A172 (cell line): Measurements from ENCODE around the gene DSTYK. TPM values are rescaled to one million over a fixed set of nuclear protein-coding genes. Genes with fewer than 3 reads are reported as not detected.
"Not testable (repeated sequence)": the region's sequence is repeated elsewhere in the genome, so short reads cannot be mapped to it uniquely, and the experiment has no call there.

Experiments
- DNase-seq: peaks from one replicate; pipeline ENCODE4 v3.0.0-alpha.2; 2015; ENCODE audit warnings: low spot score
- total RNA-seq: library from RNA; depleted of rRNA; stranded (reverse); fragments of >200 nt; shearing (Covaris generic); gene quantifications from 2 replicates; pipeline ENCODE4 v1.2.3, GENCODE V29; 2014

The DSTYK gene
- total RNA-seq, 1 experiment from 2014 or later, result 13.9 TPM

DNA sequence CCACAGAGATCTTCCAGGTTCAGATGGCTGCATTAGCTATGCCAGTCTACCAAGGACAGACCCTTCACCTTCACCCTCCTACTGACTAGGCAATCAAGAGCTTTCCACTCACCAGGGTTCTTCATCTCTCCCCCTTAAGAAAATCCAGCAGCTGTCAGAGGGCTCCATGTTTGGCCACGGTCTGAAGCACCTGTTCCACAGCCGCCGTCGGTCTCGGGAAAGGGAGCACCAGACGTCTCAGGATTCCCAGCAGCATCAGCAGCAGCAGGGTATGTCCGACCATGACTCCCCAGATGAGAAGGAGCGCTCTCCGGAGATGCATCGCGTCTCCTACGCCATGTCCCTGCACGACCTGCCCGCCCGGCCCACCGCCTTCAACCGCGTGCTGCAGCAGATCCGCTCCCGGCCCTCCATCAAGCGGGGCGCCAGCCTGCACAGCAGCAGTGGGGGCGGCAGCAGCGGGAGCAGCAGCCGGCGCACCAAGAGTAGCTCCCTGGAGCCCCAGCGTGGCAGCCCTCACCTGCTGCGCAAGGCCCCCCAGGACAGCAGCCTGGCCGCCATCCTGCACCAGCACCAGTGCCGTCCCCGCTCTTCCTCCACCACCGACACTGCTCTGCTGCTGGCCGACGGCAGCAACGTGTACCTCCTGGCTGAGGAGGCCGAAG, 30.0 kb upstream of the DSTYK start:
- no peak for DNase-seq

DNA sequence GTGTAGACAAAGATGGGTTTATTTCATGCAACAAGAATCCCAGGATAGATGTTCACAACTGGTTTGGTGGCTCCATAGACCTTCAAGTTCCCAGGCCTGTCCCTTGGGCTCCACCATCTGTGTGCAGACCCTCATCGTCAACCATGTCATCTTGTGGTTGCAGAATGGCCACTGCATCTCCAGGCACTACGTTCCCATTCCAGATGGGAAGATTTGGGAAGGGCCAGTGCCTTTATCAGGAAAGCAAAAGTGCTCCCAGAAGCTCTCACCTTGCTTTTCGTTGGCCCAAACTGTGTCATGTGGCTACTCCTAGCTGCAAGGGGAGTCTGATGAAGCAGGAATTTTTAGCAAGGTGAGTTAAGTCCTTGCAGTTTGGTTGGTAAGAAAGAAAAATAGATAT, 29.1 kb upstream of the DSTYK start:
- DNase-seq, result no peak

DNA sequence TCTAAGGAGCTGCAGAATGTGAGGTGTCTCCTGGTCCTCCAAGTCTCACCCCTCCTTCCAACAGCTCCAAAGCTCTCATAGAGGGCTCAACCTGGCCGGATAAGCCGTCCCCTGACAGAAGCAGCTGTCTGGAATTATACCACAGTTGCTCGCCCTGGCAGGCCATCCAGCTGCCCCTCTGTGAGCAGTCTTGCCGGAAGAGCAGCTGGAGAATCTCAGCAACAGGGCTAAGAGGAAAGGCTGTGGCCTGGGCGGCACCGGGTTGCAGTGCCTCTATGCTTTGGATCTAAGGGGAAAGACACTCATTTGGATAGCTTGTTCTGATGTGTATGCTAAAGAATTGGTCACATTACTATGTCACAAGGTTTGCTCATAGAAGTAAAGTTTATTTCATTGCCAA, 28.6 kb upstream of the DSTYK start:
- DNase-seq, result no peak

GRCh38 chr1:205239078-205239477, 27.6 kb upstream of the DSTYK start:
- no peak for DNase-seq

- no peak for DNase-seq
Measured at GRCh38 chr1:205237526-205238484, 26.3 kb upstream of the DSTYK start.

DNA sequence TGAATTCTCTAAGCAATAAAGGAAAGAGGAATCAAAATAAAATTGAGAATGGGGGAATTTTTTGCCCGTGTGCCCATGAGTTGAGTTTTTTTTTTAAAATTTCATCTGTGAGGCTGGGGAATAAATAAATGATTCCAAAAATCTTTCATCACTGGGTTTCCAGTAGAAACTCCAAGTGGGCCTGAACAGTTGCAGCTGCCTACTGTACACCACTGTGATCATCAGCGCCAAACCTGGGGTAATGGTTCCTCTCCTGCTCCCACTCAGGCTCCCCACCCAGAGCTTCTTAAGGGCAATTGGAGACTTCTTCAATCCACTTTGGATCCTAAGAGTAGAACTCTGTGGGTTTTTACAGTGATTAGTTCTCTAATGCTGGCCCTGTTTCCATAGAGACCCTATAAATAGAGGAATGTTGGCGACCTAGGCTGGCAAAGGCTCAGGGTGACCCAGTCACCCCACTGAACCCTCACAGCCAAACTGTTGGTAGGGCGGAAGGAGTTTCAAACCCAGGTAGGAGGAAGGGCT, 25.5 kb upstream of the DSTYK start:
- no peak for DNase-seq

DNA sequence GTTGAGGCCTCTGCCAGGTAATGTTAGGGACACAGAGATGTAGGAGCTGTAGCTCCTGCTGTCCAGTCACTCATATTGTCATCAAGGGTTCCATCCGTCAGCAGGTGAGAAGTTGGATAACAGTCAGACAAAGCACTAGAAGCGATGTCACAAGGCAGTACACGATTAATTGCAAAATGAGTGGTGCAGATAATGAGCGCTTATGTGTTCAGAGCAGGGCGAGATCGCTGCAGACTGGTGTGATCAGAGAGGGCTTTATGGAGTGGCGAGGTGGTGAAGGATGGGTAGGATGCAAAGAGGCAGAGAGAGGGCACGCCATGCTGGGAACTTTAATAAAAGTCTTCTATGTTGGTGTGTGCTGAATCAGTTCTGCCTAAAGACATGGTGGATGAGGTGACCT, 25.0 kb upstream of the DSTYK start:
- no peak for DNase-seq

GRCh38 chr1:205235951-205236350, 24.4 kb upstream of the DSTYK start:
- no peak for DNase-seq

DNA sequence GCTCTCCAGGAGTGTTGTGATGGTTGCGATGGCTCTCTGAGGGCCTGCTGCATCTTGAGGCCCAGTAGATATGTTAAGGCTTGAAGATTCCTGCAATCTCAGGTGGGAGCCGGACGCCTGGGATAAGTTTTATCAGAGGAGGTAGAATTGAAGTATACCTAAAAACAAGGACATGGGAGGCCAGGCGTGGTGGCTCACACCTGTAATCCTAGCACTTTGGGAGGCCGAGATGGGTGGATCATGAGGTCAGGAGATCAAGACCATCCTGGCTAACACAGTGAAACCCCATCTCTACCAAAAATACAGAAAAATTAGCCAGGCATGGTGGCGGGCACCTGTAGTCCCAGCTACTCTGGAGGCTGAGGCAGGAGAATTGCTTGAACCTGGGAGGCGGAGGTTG, 22.5 kb upstream of the DSTYK start:
- DNase-seq, result not testable (repeated sequence)

- DNase-seq, result no peak
Measured at GRCh38 chr1:205232945-205233397, 21.5 kb upstream of the DSTYK start.

DNA sequence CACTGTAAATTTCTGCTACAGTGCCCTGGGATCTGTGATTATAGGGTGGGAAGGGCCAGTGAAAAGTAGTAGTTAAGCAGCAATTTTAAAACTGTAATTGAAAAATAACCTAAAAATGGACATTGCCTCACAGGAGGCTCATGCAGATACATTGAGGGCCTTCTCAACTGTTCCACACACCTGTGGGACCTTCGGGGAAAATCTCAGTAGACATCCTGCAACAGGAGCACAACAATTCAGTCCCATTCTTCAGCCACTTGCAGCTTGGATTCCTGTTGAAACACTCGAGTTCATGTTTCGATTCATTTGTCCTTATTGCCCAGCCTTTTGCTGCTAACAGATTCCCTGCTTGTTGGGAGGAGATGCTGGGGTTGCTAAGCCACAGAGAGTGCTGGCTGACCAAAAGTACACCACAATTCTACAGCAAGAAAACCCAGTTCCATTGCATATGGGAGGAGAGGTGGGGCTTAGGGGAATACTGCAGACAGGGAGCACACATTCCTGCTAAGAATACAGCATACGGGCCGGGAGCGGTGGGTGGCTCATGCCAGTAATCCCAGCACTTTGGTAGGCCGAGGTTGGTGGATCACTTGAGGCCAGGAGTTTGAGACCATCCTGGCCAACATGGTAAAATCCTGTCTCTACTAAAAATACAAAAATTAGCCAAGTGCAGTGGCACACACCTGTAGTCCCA, 20.8 kb upstream of the DSTYK start:
- DNase-seq, result no peak

DNA sequence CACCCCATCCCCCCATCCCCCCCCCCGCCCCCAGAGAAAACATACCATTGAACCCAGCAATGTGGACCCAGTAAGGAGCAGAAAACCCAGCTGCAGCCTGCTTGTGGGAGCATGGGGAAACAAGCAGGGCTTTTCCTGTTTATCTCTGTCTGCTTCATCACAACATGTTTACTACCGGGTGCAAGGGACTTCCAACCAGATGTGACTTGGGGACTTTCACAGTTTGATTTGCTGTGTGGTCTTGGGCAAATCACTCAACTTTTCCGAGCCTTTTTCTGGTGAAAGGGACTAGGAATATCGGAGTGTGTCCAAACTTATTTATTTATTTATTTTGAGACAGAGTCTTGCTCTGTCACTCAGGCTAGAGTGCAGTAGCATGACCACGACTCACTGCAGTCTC, 19.5 kb upstream of the DSTYK start:
- DNase-seq, result no peak

GRCh38 chr1:205229916-205230700, 18.6 kb upstream of the DSTYK start:
- no peak for DNase-seq

DNA sequence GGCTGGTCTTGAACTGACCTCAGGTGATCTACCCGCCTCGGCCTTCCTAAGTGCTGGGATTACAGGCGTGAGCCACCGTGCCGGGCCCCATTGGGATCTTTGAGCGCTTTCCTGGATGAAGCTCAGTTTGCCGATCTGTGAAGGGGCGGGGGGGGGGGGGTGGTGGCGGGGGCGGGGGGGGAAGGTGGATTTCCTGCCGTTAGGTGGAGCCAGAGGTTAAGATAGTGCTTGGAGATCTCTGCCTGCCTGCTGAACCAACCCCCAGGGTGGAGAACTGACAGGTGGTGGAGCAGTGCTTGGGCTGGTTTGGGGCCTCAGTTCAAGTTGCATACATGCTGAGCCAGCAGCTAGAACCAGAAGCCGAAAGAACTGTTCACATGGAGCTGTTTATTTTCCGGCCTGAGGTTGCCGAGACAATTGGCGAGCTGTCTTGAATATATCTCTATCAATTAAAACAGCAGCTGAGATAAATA, 17.9 kb upstream of the DSTYK start:
- peak; percentile 64 for DNase-seq

- DNase-seq, result no peak
Measured at GRCh38 chr1:205228093-205228521, 16.6 kb upstream of the DSTYK start.

DNA sequence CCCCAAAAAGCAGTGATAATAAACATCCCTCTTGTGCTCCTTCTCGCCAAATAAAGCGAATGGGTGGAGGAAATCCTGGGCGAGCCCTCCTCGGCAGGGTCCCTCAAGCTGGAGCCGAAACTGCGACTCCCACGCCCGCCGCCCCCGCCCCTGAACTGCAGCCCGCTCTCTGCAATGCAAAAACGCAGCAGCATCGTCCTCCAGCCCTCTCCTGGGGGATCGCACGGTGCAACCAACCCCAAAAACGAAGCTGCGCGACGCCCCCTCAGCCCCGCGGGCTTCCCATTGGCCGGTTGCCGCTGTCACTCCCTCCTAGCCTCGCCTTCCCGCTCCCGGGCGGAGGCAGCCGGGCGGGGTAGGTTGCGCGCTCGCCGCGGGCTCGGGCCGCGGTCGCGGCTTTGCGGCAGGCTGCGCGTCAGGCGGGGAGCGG, 16.1 kb upstream of the DSTYK start, which contains the start of gene TMCC2:
TSS of gene TMCC2 (plus strand) at position 363 of the 430 bp plus-strand sequence. CDS start 619 bp downstream, outside the sequence.
- peak; percentile 76 for DNase-seq

- DNase-seq, result peak; percentile 40
Measured at GRCh38 chr1:205226868-205227583, 15.5 kb upstream of the DSTYK start.

DNA sequence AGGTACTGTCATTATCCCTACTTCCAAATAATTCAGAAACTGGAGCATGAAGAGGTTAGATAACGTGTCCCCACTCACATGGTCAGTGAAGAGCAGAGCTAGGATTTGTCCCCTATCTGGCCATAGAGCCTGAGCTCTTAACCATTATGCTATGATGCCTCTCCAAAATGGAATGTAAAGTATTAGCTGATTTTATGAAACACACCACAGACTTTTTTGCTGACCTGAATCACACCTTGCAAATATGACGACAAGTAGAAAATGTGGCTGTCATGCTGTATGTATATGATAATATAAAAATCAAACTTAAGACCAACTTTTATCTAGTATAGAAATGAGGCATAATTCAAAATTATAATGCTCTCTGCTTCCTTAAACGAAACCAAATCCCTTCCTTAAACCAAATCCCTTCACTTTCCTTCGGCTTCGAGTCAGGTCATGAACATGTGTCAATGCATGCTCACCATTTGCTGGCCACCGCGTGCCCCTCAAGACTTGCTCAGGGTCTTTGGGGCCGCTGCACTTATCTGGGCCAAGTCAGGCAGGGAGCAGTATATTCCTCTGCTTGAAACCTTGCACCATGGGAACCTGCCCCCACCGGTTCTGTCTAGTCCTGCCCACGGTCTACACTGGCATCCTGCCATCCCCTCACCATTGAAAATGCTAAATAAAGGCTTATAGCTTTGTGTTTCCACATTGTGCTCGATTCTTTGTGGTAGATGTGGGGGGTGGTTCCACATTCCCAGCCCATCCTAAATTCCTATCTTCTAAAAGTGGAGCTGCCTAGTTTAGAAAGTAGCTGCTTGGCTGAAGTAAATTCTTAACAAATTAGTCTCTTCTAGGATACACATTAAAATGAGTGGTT, 14.6 kb upstream of the DSTYK start:
- DNase-seq, result no peak

GRCh38 chr1:205224736-205225135, 13.2 kb upstream of the DSTYK start:
- DNase-seq, result no peak
